Neural crest cell (in vitro differentiated cells): ENCODE measurements around the gene TMEM208. TPM values are rescaled to one million over a fixed set of nuclear protein-coding genes. Genes with fewer than 3 reads are reported as not detected.

ENCODE experiments used
- DNase-seq: peaks from one replicate; pipeline ENCODE4 v3.0.0; 2021; ENCODE audit warnings: low read depth, mixed read lengths, low spot score
- H3K27ac Mint-ChIP-seq: one replicate; pipeline ENCODE4 v1.8.0; 2021; ENCODE audit warnings: mild to moderate bottlenecking, mixed read lengths; ENCODE audit not compliant: unreplicated experiment
- H3K27me3 Mint-ChIP-seq: 2 replicates; pipeline ENCODE4 v1.8.0; 2021; ENCODE audit warnings: low read depth, mild to moderate bottlenecking, mixed read lengths
- H3K36me3 Mint-ChIP-seq: 2 replicates; pipeline ENCODE4 v1.8.0; 2021; ENCODE audit warnings: low read depth, mild to moderate bottlenecking, mixed read lengths
- H3K4me1 Mint-ChIP-seq: 2 replicates; pipeline ENCODE4 v1.8.0; 2021; ENCODE audit warnings: mixed read lengths
- H3K4me3 Mint-ChIP-seq: one replicate; pipeline ENCODE4 v1.8.0; 2021; ENCODE audit warnings: mild to moderate bottlenecking, mixed read lengths
- H3K9me3 Mint-ChIP-seq: 2 replicates; pipeline ENCODE4 v1.8.0; 2021; ENCODE audit warnings: mixed read lengths
- total RNA-seq: library from RNA; stranded (reverse); gene quantifications from 2 replicates; pipeline ENCODE4 v1.2.1, GENCODE V29; 2021
- TF ChIP-seq, protein P1 (sequence below): fragments of 200-600 bp; sonication (generic); conservative IDR thresholded peaks from 2 replicates; pipeline ENCODE4 v1.5.0; 2021; ENCODE audit warnings: antibody characterized with exemption, mild to moderate bottlenecking

TMEM208 gene
- total RNA-seq, 1 donor from 2014 or later, result 35.7 TPM

DNA sequence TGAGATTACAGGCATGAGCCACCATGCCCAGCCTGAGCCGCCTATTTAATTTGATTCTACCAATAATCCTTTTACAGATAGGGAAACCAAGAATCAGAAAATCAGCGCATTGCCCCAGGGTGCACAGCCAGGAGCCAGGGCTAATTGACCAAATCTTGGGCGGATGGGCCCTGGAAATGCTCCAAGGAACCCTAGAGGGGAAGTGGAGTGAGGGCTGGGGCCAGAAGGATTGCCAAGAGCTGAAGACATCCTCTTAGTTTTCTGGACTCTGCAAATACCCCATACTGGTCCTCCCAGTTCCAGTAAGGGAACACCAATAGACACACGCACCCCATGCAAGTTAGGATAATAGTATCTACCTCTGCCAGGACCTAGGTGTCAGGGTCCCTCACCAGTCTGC lies 16.6 kb downstream of the TMEM208 start:
- TF ChIP-seq, protein P1, sequence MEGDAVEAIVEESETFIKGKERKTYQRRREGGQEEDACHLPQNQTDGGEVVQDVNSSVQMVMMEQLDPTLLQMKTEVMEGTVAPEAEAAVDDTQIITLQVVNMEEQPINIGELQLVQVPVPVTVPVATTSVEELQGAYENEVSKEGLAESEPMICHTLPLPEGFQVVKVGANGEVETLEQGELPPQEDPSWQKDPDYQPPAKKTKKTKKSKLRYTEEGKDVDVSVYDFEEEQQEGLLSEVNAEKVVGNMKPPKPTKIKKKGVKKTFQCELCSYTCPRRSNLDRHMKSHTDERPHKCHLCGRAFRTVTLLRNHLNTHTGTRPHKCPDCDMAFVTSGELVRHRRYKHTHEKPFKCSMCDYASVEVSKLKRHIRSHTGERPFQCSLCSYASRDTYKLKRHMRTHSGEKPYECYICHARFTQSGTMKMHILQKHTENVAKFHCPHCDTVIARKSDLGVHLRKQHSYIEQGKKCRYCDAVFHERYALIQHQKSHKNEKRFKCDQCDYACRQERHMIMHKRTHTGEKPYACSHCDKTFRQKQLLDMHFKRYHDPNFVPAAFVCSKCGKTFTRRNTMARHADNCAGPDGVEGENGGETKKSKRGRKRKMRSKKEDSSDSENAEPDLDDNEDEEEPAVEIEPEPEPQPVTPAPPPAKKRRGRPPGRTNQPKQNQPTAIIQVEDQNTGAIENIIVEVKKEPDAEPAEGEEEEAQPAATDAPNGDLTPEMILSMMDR, result no peak
- Mint-ChIP-seq H3K9me3 (no peaks in the 10 kb centered on the region), H3K27ac (no peak overlapping the region), H3K36me3 (no peaks in the 10 kb centered on the region), H3K27me3 (peaks cover 10% of the 10 kb centered on the region), H3K4me3 (peak overlapping the region; percentile 38), H3K4me1 (peaks cover 28% of the 10 kb centered on the region)
- DNase-seq, result no peak

DNA sequence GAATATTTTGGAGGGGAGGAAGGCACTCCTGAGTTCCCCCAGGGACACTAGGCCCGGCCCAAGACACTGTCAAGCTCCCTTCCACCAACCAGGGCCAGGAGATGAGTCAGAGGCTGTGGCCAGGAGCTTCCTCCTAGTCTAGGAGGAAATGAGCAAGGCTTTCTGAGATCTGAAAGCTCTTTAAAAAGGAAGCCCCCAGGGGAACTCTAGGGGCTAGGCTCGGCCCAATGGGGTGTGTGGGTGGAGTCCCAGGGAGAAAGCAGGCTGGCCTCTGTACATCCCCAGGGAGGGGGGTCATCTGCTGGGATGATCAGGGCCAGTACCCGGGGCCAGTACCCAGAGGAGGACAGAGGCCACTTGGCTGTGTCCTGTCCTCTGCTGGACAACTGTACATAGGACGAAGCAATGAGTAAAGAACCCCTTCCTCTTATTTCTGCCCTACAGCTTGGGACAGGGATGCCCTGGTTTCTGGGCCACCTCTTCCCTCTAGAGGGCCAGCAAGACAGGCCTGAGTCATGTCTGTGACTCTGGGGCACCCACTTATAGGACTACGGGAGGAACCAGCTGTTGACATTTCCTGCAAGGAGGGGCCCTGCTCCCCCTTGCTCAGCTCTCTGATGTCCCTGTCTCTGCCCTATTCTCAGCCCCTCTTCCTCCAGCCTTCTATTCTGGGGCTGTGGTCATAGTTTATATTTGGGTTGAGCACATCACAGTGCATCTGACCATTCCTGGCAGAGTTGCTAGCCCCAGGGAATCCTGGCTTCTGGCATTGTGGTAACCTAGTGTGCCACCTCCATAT lies 17.7 kb downstream of the TMEM208 start:
- Mint-ChIP-seq H3K27ac (no peak overlapping the region), H3K4me3 (peak overlapping the region; percentile 85), H3K4me1 (peaks cover 31% of the 10 kb centered on the region), H3K27me3 (peaks cover 19% of the 10 kb centered on the region), H3K36me3 (no peaks in the 10 kb centered on the region), H3K9me3 (no peaks in the 10 kb centered on the region)
- TF ChIP-seq, protein P1, result no peak
- no peak for DNase-seq

DNA sequence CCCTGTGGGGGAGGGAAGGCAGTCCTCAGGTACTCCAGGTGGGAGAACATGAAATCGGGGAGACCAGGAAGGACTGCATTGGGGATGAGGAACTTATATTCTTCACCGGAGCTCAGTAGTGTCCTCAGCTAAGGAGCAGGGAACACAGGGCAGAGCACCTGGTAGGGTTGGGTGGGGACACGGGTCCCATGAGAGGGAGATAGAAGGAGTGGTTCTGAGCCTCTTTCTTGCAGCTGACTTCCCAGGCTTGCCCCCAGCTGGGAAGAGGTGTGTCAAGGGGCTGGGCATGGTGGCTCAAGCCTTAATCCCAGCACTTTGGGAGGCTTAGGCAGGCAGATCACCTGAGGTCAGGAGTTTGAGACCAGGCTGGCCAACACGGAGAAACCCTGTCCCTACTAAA lies 18.3 kb downstream of the TMEM208 start:
- H3K27me3 Mint-ChIP-seq, result peaks cover 25% of the 10 kb centered on the region
- H3K4me3 Mint-ChIP-seq, result peak overlapping the region; percentile 85
- H3K36me3 Mint-ChIP-seq, result no peaks in the 10 kb centered on the region
- peaks cover 37% of the 10 kb centered on the region for H3K4me1 Mint-ChIP-seq
- H3K27ac Mint-ChIP-seq, result no peak overlapping the region
- H3K9me3 Mint-ChIP-seq, result no peaks in the 10 kb centered on the region
- TF ChIP-seq, protein P1, result no peak
- no peak for DNase-seq

DNA sequence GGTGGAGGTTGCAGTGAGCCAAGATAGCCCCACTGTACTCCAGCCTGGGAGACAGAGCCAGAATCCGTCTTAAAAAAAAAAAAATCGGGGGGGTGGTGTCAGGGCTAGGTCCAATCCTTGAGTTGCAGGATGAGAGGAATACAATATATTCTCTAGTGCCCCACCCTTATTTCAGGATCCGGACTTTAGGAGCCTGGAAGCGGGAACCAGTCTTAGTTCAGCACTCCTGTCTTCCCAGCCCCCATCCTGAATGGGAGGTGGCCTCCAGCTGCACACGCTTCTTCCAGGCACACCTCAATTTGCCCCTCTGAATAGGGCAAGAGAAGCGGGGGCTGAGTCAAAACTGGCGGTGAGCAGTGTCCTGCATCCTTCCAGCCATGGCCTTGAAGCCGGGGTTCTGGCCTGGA lies 18.7 kb downstream of the TMEM208 start:
- peaks cover 30% of the 10 kb centered on the region for H3K27me3 Mint-ChIP-seq
- H3K4me3 Mint-ChIP-seq, result peak overlapping the region; percentile 85
- no peaks in the 10 kb centered on the region for H3K9me3 Mint-ChIP-seq
- TF ChIP-seq, protein P1, result no peak
- H3K4me1 Mint-ChIP-seq, result peaks cover 39% of the 10 kb centered on the region
- no peaks in the 10 kb centered on the region for H3K36me3 Mint-ChIP-seq
- no peak overlapping the region for H3K27ac Mint-ChIP-seq
- no peak for DNase-seq

DNA sequence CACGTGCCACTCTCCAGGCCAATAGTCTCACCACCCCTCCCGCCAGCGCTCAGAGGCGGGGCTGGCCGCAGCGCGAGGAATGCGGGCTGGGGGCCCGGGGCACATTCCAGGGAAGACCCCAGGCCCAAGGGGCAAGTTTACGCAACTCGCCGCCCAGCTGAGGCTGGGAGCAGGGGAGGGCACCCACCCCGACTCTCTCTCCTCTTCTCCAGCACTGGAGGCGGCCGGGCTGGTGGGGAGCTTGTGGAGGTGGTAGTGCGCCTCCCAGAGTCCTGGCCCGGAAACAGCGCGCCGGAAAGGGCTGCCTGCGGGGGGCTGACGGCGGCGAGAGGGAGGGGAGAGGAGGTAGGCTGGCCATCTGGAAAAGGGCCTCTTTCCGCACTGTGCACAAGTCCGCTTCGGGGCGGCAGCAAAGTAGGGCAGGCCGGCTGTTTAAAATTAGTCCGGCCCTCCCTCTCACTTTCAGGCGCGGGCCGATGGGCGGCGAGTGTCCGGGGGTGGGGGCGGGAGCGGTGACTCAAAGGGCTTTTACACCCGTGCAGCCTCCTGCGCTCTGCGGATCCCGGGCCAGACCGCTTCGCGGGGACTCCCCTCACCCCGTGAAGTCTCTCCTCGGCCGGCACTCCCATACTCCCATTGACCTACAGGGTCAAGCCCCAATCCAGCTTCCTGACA lies 19.3 kb downstream of the TMEM208 start:
- H3K36me3 Mint-ChIP-seq, result no peaks in the 10 kb centered on the region
- TF ChIP-seq, protein P1, result peak; percentile 41
- no peaks in the 10 kb centered on the region for H3K9me3 Mint-ChIP-seq
- H3K4me1 Mint-ChIP-seq, result peaks cover 38% of the 10 kb centered on the region
- H3K27ac Mint-ChIP-seq, result no peak overlapping the region
- H3K27me3 Mint-ChIP-seq, result peaks cover 34% of the 10 kb centered on the region
- peak; percentile 82 for DNase-seq
- peak overlapping the region; percentile 85 for H3K4me3 Mint-ChIP-seq
